Stimulated activated CD8-positive, alpha-beta memory T cell treated with anti-CD3 and anti-CD28 coated beads, Interleukin-7, amount 100 ng/mL, for 1 hour (primary cell): ENCODE data around the gene AKAP6.

Source experiments
- DNase-seq, 2 donors: peaks; one replicate each; pipeline ENCODE4 v3.0.0-alpha.2; 2020; ENCODE audit warnings: low read depth in 2 of 2

AKAP6 gene

GRCh38 chr14:32480337-32480736 lies 151.2 kb downstream of the AKAP6 start:
- DNase-seq: no peak

- no peak for DNase-seq
Observed at GRCh38 chr14:32481707-32482106, 152.6 kb downstream of the AKAP6 start.

GRCh38 chr14:32491416-32492016 lies 162.4 kb downstream of the AKAP6 start:
- DNase-seq: no peak

- no peak for DNase-seq
Observed at GRCh38 chr14:32492457-32492856, 163.4 kb downstream of the AKAP6 start.

GRCh38 chr14:32494609-32495434 lies 165.7 kb downstream of the AKAP6 start:
- DNase-seq: no peak

GRCh38 chr14:32495435-32495734 lies 166.3 kb downstream of the AKAP6 start:
- no peak for DNase-seq

GRCh38 chr14:32497248-32497647 lies 168.2 kb downstream of the AKAP6 start:
- DNase-seq: no peak

- DNase-seq: no peak
Observed at GRCh38 chr14:32507029-32507984, 178.2 kb downstream of the AKAP6 start.

GRCh38 chr14:32508281-32508680 lies 179.2 kb downstream of the AKAP6 start:
- no peak for DNase-seq

GRCh38 chr14:32509632-32510187 lies 180.6 kb downstream of the AKAP6 start:
- DNase-seq: no peak

- DNase-seq: no peak
Observed at GRCh38 chr14:32510815-32511214, 181.7 kb downstream of the AKAP6 start.

- no peak for DNase-seq
Observed at GRCh38 chr14:32512348-32512747, 183.2 kb downstream of the AKAP6 start.

- no peak for DNase-seq
Observed at GRCh38 chr14:32512813-32513212, 183.7 kb downstream of the AKAP6 start.

GRCh38 chr14:32513571-32514009 lies 184.5 kb downstream of the AKAP6 start:
- no peak for DNase-seq

- no peak for DNase-seq
Observed at GRCh38 chr14:32514236-32514635, 185.1 kb downstream of the AKAP6 start.

- no peak for DNase-seq
Observed at GRCh38 chr14:32514681-32515080, 185.6 kb downstream of the AKAP6 start.

- no peak for DNase-seq
Observed at GRCh38 chr14:32524609-32525375, 195.7 kb downstream of the AKAP6 start.

- no peak for DNase-seq
Observed at GRCh38 chr14:32525591-32525990, 196.5 kb downstream of the AKAP6 start.

GRCh38 chr14:32530800-32531199 lies 201.7 kb downstream of the AKAP6 start:
- no peak for DNase-seq

- no peak for DNase-seq
Observed at GRCh38 chr14:32531942-32532515, 202.9 kb downstream of the AKAP6 start.

- DNase-seq: no peak
Observed at GRCh38 chr14:32534145-32534544, 205.0 kb downstream of the AKAP6 start.
